GM13977 (cell line): ENCODE measurements around the gene MTCP1.

Source experiments
- DNase-seq: peaks from one replicate; pipeline ENCODE4 v3.0.0; 2012; ENCODE audit warnings: low spot score
- CTCF ChIP-seq: IDR thresholded peaks from 2 replicates; pipeline ENCODE4 v1.5.1; 2012; ENCODE audit warnings: mild to moderate bottlenecking, control low read depth; ENCODE audit not compliant: insufficient read depth; ENCODE audit errors: extremely low read depth, missing control alignments
- in situ Hi-C: fragments of 300-500 bp; cut with MboI; formaldehyde crosslinking; loops from one replicate; pipeline ENCODE4 v1.12.0; 2022; ENCODE audit warnings: low sequenced_read_pairs, low pct_unique_long_range_greater_than_20kb, mixed read lengths, inconsistent platforms; ENCODE audit not compliant: unreplicated experiment

Gene MTCP1

GRCh38 chrX:155070975-155071693 lies at the start of gene MTCP1, which contains the start of the genes BRCC3 and CMC4:
Gene MTCP1, minus strand, starts transcription at chrX:155071136. Its CDS starts 5,126 bp downstream, at chrX:155066010.
Gene BRCC3, plus strand, starts transcription at chrX:155071508. Its CDS starts 20 bp downstream, at chrX:155071528.
Gene CMC4, minus strand, starts transcription at chrX:155071136. Its CDS starts 7,113 bp downstream, at chrX:155064023.
- DNase-seq = peak; percentile 92
- in situ Hi-C loops = no loop called here
- no peak for TF ChIP-seq CTCF

- in situ Hi-C loops = no loop called here
- no peak for TF ChIP-seq CTCF
These were observed 44.4 kb upstream of the MTCP1 start for GRCh38 chrX:155115174-155115819.

GRCh38 chrX:155113097-155113496 lies 42.2 kb upstream of the MTCP1 start:
- no peak for TF ChIP-seq CTCF
- in situ Hi-C loops = no loop called here
- DNase-seq = no peak

More at GRCh38 chrX:155115174-155115819, 44.4 kb upstream of the MTCP1 start:
- DNase-seq = no peak

GRCh38 chrX:155112171-155112570 lies 41.2 kb upstream of the MTCP1 start:
- no peak for TF ChIP-seq CTCF
- in situ Hi-C loops = no loop called here
- DNase-seq = no peak

- in situ Hi-C loops = no loop called here
- DNase-seq = no peak
- TF ChIP-seq CTCF = no peak
These were observed 37.5 kb upstream of the MTCP1 start for GRCh38 chrX:155108427-155108826.

- TF ChIP-seq CTCF = no peak
- in situ Hi-C loops = no loop called here
- no peak for DNase-seq
These were observed 35.0 kb upstream of the MTCP1 start for GRCh38 chrX:155105919-155106318.
